HG03095 (cell line): Measurements from ENCODE around the gene MKRN2.
"Not testable (repeated sequence)": the region's sequence is repeated elsewhere in the genome, so short reads cannot be mapped to it uniquely, and the experiment has no call there.

Source experiments
- ATAC-seq: cut with Tn5 transposase; IDR thresholded peaks from one replicate; pipeline ENCODE4 v1.9.1; 2021; ENCODE audit warnings: moderate library complexity; ENCODE audit not compliant: unreplicated experiment

Gene MKRN2

DNA sequence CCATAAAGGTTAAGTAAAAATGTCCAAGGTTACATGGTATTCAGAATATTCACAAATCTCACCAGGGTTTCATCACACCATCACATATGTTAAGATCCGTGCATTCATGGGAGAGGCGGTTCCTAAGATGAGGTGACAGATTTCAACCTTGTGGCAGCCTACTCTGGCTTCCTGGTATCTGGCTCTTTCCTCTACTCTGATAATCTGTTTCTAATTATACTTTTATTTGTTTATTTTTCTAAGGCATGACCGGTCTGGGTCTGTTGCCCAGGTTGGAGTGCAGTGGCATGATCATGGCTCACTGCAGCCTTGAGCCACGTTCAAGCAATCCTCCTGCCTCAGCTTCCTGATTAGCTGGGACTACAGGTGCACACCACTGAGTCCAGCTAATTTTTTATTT lies 72.7 kb downstream of the MKRN2 start:
- ATAC-seq, result no peak

DNA sequence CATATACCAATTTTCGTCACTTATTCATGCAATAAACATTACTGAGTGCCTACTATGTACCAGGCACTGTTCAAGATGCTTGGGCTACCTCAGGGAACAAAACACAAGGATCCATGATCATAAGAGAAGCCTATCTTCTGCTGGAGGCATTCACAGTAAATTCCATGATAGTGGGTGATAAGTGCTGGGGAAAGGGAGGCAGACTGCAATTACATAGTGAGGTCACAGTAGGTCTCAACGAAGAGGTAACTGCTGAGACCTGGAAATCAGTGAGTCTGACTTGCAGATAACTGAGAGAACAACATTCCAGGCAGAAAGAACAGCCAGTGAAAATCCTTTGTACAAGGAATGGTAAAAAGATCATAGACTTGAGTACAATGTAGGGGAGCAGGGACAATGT lies 73.4 kb downstream of the MKRN2 start:
- ATAC-seq, result no peak

DNA sequence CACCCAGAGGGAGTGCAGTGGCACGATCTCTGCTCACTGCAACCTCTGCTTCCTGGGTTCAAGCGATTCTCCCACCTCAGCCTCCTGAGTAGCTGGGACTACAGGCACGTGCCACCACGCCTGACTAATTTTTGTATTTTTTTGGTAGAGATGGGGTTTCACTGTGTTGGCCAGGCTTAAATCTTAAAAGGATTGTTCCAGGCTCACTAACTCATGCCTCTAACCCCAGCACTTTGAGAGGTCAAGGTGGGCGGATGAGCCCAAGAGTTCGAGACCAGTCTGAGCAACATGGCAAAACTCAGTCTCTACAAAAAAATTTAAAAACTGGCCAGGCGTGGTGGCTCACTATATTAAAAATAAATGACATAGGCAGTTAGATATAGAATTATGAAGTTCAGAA lies 74.0 kb downstream of the MKRN2 start:
- not testable (repeated sequence) for ATAC-seq

DNA sequence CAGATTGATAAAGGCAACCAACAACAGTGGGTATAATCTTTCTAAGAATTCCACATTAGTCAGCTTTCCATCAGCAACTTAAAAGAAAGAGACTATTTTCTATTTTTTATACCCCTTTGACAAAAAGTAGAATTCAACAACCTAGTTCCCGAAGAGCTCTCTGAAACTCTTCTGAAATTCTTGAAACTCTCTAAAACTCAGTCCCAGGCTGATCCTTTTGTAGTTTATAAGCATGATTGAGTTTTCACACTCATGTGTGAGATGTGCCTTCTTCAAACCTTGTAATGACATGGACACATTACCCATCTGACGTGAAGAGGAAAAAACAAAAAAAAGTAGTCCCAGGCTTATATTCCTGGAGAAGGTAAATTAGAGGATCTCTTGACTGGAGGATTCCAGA lies 75.6 kb downstream of the MKRN2 start:
- ATAC-seq, result no peak

DNA sequence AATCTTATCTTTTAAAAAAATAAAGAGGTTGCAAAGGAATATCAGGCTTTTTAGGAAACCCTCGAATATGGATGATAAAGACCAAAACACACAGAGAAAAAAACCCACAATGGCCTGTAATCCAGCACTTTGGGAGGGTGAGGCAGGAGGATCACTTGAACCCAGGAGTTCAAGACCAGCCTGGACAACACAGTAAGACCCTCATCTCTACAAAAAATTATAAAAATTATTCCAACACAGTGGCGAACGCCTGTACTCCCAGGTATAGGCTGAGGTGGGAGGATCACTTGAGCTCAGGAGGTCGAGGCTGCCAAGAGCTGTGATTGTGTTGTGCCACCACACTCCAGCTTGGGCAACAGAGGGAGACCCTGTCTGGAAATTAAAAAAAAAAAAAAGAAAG lies 76.2 kb downstream of the MKRN2 start:
- ATAC-seq, result no peak
